Measurements from ENCODE around the gene TNNI3.
"Not testable (repeated sequence)": the region's sequence is repeated elsewhere in the genome, so short reads cannot be mapped to it uniquely, and the experiment has no call there.

The TNNI3 gene

GRCh38 chr19:55157064-55157908 lies at the start of gene TNNI3:
Gene TNNI3 (minus strand): TSS chr19:55157732. CDS start chr19:55157589, 143 bp downstream.
- no peak for DNase-seq

- DNase-seq, result peak in 1 of 2 experiments; percentile 33
These were observed 49.4 kb upstream of the TNNI3 start for GRCh38 chr19:55206664-55207500.

GRCh38 chr19:55202199-55202598 lies 44.7 kb upstream of the TNNI3 start:
- not testable (repeated sequence) for DNase-seq

GRCh38 chr19:55199620-55200204 lies 42.2 kb upstream of the TNNI3 start:
- no peak for DNase-seq

- DNase-seq, result no peak
These were observed 41.1 kb upstream of the TNNI3 start for GRCh38 chr19:55198651-55199050.

GRCh38 chr19:55197528-55197927 lies 40.0 kb upstream of the TNNI3 start:
- DNase-seq, result no peak

GRCh38 chr19:55196803-55197202 lies 39.3 kb upstream of the TNNI3 start:
- DNase-seq, result no peak

GRCh38 chr19:55193481-55193880 lies 35.9 kb upstream of the TNNI3 start:
- no peak for DNase-seq

GRCh38 chr19:55189403-55189835 lies 31.9 kb upstream of the TNNI3 start:
- no peak for DNase-seq

GRCh38 chr19:55188625-55189024 lies 31.1 kb upstream of the TNNI3 start:
- no peak for DNase-seq

GRCh38 chr19:55186080-55186479 lies 28.5 kb upstream of the TNNI3 start:
- DNase-seq, result no peak

GRCh38 chr19:55181740-55182139 lies 24.2 kb upstream of the TNNI3 start:
- no peak for DNase-seq

- DNase-seq, result peak in 1 of 2 experiments; percentile 7
These were observed 22.3 kb upstream of the TNNI3 start, which contains the start of gene SYT5 for GRCh38 chr19:55179606-55180484. Gene SYT5 (minus strand): TSS chr19:55180289. CDS start chr19:55179041, 1,248 bp downstream.

GRCh38 chr19:55178781-55179599 lies 21.5 kb upstream of the TNNI3 start:
- peak in 1 of 2 experiments; percentile 7 for DNase-seq

GRCh38 chr19:55176076-55176475 lies 18.5 kb upstream of the TNNI3 start:
- no peak for DNase-seq

GRCh38 chr19:55175117-55175867 lies 17.8 kb upstream of the TNNI3 start:
- no peak for DNase-seq

- DNase-seq, result no peak
These were observed 17.0 kb upstream of the TNNI3 start for GRCh38 chr19:55174425-55175116.

- DNase-seq, result no peak
These were observed 16.3 kb upstream of the TNNI3 start for GRCh38 chr19:55173714-55174409.

GRCh38 chr19:55173186-55173713 lies 15.7 kb upstream of the TNNI3 start:
- DNase-seq, result no peak

Data from AML-193 (cell line).